GM10266 (cell line): ENCODE measurements around the gene ALAS1.
"Not testable (repeated sequence)": the region's sequence is repeated elsewhere in the genome, so short reads cannot be mapped to it uniquely, and the experiment has no call there.

ENCODE experiments used
- DNase-seq: peaks from one replicate; pipeline ENCODE4 v3.0.0; 2012; ENCODE audit errors: extremely low spot score
- CTCF ChIP-seq: IDR thresholded peaks from 2 replicates; pipeline ENCODE4 v1.5.1; 2012; ENCODE audit warnings: mild to moderate bottlenecking, low read depth; ENCODE audit not compliant: control insufficient read depth, insufficient read depth; ENCODE audit errors: missing control alignments

ALAS1 gene

GRCh38 chr3:52197842-52198625 lies at the start of gene ALAS1:
TSS of gene ALAS1 (plus strand) at chr3:52198160. CDS start at chr3:52199242, 1,082 bp downstream.
- peak; percentile 97 for DNase-seq
- no peak for TF ChIP-seq CTCF

GRCh38 chr3:52149021-52149420 lies 48.9 kb upstream of the ALAS1 start:
- no peak for DNase-seq
- TF ChIP-seq CTCF = no peak

GRCh38 chr3:52149726-52150125 lies 48.2 kb upstream of the ALAS1 start:
- no peak for TF ChIP-seq CTCF
- DNase-seq = no peak

- no peak for DNase-seq
- TF ChIP-seq CTCF = no peak
Measured at GRCh38 chr3:52150357-52150756, 47.6 kb upstream of the ALAS1 start.

GRCh38 chr3:52150860-52151259 lies 47.1 kb upstream of the ALAS1 start:
- no peak for DNase-seq
- no peak for TF ChIP-seq CTCF

GRCh38 chr3:52151991-52152390 lies 46.0 kb upstream of the ALAS1 start:
- DNase-seq = not testable (repeated sequence)

- DNase-seq = peak; percentile 33
- no peak for TF ChIP-seq CTCF
Measured at GRCh38 chr3:52153389-52154096, 44.4 kb upstream of the ALAS1 start.
